GM19455 (cell line): ENCODE data around the gene TBX1.

ENCODE experiments used
- ATAC-seq: cut with Tn5 transposase; IDR thresholded peaks from one replicate; pipeline ENCODE4 v1.9.1; 2021; ENCODE audit not compliant: unreplicated experiment

Gene TBX1

DNA sequence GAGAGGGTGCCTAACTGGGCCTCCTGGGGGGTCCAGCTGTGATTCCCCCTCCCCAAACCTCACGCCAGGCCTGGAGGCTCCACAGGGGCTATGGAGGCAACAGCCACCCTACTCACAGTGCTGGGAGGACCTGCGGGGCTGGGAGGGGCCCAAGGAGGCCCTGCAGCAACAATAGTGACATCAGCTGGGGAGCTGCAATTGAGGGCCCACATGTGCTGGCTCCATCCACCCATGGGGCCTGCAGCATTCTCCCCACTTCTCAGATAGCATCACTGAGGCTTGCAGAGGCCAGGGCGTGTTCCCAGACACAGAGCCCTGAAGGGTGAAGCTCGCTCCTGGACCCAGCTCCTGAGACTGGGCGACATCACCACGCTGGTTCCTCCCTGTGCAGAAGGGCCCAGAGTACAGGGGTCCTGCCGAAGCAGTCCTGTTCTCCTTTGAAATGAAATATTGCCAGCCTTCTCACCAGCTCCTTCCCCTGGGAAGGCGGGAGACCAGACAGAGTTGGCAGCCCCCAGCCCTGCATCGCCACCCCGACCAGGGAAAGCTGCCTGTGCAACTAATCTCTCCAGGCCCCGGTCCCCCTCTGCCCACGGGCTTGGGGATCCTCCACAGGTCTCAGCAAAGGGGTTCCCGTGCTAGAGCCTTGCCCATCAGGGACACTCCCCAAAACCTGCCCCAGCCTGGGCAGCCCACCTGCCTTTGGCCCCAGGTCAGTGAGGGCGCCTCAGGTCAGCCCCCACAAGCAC, 8.9 kb upstream of the TBX1 start:
- no peak for ATAC-seq

DNA sequence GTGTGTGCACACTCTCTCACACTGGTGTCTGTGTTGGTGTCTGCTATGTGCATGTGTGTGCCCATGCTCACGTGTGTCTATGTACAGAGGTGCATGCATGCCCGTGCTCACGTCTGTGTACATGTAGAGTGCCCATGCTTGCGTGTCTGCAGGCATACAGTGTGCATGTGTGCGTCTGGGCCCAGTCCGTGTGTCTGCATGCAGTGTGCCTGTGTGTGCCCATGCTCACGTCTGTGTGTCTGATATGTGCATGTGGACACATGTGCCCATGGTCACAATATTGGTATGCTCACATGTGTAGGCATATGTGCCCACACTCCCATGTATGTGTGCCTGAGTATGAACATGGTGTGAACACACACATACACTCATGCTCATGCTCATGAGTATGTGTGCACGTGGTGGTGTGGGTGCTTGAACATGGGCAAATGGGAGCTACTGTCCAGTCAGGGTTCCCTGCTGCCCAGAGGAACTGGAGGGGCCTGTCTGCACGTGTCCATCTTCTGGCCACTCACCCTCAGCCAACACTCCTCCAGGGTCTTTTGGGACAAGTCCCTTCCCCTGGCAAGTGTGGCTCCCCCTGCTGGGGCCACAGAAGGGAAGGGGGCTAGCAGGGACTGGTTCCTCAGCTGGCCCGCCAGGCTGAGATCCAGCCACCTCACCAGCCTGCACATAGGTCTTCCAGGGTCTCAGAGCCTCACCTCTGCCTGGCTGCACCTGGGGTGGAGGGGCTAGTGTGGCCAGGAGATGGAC, 7.3 kb upstream of the TBX1 start:
- no peak for ATAC-seq

DNA sequence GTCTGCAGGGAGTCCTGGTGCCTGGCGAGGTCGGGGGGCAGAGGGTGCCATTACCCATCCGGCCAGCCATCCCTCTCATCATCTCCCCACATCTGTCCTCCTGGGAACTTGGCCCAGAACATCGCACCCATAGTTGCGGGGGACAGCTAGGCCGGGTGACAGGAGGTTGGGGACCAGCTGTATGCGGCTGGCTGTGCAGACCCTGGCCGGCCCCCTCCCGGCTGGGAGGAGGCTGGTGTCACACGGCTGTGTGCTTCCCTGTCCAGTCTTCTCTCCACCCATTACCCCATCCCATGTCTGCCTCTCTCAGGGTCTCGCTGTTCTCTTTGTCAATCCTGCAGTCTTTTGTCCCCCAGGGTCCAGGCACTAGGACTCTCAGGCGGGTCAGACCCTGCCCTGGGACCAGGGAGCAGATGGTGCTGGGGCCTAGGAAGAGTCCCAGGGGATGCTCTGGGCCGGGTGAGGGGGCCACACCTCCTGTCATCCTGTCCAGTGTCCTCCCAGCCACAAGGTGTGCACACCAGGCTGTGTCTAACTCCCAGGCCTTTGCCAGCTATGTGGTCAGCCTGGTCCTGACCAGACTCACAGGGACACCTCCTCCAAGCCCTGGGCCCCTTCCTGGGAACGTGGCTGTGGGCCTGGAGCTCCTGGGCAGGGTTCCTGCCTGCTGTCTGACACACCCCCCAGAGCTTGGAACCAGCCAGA, 6.4 kb upstream of the TBX1 start:
- no peak for ATAC-seq

DNA sequence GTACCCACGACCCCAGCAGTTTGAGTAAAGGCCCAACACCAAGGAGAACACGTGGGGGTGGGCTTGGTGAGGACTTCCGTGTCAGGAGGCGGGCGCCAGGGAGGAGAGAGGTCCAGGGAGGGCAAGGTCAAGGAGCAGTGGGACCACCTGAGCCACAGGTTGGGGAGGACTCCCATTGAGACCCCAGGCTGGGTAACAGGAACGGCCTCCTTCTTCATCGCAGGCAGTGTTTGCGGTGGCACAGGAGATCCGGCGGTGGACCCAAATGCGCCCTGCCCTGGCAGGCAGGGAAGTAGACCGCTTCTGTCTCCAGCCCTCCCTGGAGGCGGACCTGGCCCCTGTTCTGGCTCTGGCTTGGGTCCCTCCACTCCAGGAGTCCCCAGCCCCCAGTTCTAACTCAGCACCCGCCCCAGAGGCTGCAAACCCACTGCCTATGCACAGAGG, 5.9 kb upstream of the TBX1 start:
- ATAC-seq: no peak

DNA sequence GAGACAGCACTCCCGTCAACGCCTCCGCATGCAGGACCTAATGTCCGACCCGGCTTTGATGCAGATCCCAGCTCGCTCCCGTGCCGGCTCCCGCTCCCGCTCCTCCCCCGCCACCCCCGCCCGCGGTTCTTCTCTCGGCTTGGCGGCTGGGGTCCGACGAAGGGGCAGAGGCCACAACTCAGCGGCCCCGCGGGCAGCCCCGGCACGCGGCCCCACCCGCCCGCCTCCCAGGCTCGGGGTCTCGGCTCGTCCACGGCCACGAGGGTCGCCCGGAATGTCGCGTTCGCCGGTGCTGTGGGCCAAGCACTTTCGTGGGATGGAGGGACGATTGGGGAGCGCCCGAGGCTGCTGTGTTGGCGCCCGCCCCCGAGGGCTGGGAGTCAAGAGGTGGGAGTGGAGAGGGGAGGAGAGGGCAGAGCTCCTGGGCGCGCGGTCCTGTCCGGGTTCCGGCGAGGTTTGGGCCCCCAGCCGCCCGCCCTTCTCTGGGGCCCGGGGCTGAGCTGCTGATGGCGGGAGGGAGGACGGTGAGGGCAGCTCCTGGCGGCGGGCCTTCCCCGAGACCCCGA, 5.3 kb upstream of the TBX1 start:
- ATAC-seq: no peak

DNA sequence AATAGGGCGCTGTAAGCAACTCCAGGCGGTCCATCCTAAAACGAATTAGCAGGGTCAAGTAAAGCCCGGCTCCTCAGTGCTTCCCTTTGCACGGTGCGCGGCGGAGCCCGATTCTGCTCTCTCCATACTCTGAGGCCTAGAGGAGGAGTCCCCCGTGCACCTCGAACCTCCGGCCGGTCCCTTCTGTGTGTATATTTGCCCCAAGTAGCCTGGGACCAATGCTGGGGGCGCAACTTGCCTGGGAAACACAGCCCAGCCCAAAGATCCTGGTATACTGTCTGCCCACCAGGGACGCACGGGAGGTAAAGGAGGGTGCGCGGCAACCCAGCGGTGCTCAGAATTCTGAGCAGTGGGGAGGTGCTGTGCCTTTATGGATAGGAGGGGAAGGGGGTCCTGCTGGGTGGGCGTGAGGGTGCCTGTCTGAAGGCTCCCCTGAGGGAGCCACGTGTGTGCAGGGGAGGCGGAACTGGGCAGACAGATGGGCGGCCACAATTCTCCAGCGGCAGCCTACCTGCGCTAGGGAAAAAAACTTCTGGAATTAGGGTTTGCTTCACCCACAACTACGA, 4.8 kb upstream of the TBX1 start:
- ATAC-seq: no peak

DNA sequence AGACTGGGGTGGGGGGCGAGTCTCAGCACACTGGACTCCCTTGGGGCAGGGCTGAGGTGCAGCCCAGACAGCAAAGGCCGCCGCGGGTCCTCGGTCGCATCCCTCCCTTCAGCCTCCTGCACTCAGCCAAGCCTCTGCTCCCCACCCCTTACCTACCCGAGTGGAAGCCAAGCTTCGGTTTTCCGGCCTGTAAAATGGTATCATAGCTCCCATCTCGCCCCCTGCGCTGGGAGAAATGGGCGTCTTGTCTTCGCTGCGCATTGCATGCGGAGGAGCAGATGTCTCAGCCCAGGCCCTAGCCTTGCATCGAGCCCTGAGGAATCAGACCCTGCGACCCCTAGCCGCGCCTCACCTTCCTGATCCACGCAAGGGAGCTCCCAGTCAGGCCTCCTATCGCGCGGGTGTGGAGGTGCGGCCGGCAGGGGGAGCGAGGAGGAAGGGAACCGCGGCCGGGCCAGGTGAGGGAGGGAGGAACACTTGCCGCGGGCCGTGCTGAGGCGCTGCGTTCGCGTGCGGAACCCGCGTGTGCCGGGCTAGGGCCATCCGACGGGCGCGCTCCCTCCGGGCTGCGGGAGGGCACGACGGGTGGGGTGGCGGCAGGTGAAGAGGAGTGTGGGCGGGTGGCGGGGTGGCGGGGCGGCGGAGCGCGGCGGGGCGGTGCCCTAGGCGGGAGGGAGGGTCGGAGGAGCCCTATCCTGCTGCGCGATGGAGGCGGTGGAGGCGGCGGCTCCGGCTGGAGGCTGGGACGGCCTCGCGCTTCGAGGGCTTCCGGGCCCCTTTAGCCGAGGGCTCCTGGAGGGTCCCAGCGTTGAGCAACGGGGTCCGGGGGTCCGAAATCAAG, 4.1 kb upstream of the TBX1 start:
- ATAC-seq: no peak

DNA sequence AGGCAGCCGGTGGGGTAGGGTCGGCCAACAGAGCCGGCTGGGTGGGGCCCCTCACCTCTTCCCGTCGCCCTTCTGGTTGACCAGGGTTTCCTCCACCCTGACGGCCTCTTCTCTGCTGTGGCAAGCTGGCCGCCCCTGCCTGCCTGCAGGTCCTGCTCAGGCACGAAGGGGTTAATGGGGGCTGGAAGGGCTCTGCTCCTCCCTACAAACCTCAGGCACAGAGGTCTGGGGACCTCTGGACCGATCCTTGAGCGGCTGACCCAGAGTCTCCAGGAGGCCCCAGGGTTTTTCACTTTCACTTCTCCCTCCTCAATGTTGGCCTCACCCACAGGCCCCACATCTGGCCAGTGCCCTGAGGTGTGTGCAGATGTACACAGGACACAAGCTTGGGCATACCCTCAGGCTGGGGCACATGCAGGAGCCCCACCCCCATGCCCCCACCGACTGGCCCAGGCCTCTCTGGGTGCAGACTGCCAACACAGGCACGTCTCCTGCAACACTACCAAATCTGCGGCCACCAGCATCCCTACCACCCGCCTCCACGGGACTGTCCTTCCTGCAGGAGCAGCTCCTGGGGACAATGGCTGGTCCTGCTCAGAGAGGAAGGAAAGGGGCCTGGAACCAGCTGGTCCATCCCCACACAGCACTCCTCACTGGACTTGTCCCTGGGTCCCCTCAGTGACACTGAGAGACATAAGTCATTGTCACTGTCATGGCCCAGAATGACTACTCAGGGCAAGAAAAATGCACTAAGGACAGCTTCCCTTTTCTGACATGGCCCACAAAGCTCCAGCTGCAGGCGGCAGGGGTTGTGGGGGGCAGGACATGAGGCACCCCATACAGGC, 3.2 kb upstream of the TBX1 start:
- ATAC-seq: no peak

DNA sequence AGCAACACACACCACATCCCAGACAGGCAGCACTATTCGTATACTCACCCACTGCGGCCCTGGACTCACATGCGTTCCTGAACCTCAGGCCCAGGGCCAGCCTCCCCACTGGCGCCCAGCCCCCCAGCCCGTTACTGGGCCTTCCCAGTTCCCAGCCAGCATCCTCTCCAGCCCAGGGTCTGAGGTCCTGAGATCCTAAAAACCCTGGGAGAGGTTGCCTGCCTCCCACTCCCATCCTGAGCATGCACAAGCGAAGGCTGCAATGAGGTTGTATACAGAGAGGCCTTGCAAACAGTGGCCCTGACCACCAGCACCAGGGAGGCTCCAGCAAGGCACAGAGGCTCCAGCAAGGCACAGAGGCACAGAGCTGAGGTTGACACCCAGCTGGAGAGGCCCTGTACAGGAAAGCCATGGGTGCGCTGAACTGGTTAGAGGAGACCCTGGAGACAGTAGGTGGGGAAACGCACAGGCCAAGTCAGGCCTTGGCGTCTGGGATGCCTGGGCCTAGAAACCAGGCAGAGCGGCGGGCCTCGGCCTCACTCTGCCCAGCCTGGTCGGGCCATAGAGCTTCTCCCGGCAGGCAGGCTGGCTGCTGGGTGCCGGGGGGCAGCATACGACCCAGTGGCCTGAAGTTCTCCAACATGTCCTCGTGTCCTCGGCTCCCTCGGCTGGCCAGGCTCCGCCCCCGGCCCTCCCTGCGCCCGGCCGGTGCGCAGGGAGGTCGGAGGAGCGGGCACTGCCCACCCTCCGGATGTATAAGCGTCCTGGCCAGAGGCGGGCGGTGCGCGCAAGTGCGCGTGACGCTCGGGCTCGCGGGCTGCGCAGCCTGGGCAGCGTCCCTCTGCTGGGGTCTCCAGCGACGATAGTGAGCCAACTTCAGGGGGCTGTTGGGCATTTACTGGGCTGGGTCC, 2.3 kb upstream of the TBX1 start:
- no peak for ATAC-seq

DNA sequence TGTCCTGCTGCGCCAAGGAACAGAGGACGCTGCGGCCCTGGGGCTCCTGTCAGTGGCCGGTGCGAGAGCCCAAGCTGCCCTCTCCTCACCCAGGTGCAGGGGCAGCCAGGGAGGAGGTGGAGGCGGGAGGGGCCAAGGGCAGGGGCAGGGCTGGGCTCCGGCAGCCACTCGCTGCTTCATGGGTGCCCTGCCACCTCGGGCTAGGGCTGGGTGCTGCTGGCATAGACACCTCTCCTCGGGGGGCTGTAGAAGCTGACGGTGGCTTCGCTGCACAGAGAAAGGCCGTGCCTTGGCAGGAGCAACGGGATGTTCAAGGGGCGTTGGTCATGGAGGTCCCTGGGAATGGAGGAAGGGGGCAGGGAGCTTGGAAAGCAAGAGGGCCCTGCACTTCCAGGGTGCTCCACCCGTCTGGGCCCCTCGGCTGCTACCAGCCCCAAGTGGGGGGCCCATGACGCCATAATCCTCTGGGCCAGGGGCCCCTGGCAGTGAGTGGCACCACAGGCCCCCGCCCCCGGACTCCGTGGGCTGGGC, 1.6 kb upstream of the TBX1 start:
- ATAC-seq: no peak

DNA sequence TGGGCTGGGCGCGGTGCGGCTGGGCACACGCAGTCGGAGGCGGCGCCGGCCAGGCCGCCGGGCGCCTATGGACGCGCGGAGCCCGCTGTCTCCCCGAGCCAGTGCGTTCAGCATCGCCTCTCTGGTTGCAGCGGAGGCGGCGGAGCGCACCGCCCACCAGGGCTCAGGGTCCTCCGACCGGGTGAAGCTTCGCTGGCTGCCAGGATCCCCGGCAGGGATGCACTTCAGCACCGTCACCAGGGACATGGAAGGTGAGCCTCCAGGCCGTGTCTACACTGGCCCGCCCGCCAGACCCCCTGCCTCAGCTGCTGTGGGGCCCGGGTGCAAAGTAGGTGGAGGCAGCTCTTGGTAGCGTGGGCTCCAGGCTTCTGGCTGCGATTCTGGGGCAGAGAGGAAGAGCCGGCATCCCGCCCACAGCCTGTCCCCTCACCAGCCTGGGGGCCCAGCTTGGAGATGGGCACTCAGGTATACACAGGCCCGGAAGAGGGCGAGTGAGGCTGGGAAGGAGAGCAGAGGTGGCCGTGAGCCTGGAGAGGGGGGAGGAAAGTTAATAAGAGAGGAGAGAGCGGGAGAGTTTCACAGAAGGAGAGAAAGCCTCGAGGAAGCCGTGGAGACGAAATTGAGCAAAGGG, 1.0 kb upstream of the TBX1 start:
- ATAC-seq: no peak

DNA sequence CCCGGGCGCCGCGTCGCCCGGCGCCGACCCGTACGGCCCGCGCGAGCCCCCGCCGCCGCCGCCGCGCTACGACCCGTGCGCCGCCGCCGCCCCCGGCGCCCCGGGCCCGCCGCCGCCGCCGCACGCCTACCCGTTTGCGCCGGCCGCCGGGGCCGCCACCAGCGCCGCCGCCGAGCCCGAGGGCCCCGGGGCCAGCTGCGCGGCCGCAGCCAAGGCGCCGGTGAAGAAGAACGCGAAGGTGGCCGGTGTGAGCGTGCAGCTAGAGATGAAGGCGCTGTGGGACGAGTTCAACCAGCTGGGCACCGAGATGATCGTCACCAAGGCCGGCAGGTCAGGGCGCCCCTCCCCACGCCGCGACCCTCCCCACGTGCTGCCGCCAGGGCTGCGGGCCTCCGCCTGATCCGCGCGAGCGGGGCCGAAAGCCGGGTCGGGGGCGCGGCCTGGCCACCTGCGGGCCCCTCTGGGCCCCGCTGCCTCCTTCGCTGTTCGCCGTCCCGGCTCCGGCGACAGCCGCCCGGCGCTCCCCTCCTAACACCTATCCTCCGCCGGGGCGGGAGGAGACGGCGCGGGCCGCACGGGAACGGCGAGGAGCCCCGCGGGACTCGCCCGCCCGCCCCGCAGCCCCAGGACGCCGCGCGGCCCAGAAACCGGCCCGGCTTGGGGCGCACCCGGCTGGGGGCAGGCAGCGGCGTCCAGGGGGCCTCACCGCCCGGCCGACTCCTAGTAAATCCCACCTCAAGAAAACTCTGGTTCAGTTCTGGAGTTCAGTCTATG, 560 bp downstream of the TBX1 start:
- no peak for ATAC-seq

DNA sequence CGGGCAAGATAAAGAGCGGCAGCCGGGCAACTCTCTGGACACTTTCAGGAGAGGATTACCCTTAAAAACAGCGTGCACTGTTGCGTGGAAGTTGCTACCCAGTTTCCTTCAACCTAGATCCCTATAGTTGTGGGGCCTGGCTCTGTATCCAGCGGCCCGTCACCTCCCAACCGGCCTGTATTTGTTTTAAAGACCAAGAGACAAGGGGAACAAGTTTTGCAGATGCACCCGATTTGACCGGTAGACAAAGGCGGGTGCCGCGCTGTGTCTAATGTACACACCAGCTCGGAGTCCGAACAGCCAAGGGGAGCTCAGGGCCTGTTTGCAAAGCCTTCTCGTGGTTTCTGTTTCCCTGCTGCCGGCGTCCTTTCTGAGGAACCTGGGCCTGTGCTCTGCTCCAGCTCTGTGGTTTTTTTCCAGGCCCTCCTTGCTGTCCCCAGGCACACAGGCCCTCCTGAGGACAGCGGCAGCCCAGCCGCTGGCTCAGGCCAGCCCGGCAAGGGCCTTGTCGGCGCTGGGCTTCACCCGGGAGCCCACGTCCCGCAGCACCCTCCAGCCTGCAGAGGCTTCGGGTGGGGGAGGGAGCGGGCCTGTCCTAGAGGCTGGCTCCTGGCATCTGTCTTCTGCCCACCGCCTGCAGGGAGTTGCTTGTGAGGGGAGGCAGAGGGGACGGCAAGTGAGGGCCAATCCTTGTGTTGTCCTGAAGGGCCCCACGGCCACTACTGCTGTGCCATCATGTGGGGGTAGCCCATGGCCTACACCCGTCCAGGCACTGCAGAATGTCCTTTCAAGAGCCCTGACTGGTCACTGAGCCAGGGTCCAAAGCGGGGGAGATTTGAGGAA, 1.4 kb downstream of the TBX1 start:
- ATAC-seq: no peak

DNA sequence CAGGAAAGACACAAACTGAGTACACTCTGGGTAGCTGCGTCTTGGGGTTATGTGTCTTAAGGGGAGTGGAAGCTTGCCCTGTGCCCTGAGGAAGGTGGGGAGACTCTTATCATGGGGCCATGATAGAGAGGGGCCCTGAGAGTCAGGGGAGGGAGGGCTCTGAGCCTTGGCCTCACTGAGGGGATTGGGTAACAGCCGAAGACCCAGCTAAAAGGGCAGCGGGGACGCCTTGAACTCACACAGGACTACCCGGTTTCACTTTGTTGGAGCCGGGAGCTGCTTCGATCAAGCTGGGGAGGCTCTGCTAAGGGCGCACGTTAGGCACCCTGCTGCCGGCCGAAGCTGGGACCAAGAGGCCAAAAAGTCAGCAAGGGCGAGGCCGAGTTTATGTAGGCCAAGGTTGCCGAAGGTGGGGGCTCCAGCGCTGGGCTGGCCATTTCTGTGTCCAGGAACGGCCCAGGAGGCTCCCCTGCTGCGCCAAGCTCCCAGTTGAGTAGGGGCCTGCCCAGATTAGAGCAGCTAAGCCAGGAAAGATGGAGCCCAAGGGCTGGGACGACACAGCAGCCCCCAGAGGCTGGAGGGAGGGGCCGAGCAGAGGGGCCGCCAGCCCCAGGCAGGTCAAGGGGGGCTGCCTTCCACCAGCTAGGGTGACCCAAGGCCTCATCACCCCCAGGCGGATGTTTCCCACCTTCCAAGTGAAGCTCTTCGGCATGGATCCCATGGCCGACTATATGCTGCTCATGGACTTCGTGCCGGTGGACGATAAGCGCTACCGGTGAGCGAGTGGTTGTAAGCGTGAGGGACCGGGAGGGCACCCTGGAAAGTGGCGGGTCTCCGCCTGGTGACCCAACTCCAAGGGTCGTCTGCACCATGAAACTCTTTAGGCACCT, 2.2 kb downstream of the TBX1 start:
- no peak for ATAC-seq
